ENCODE results near the gene CHN1.

Gene CHN1

GRCh38 chr2:174791020-174791419, 214.2 kb downstream of the CHN1 start:
- no peak for TF ChIP-seq CTCF (IDR thresholded peaks at IDR 0.05; ENCODE audit: control insufficient read depth, extremely low read depth, insufficient read depth)
- no peak for DNase-seq (ENCODE audit: low read depth)
- H3K4me3 ChIP-seq (ENCODE audit: low read depth, low read length): no peak overlapping the region

GRCh38 chr2:174789001-174789400, 216.2 kb downstream of the CHN1 start:
- DNase-seq (ENCODE audit: low read depth): no peak
- no peak for TF ChIP-seq CTCF (IDR thresholded peaks at IDR 0.05; ENCODE audit: control insufficient read depth, extremely low read depth, insufficient read depth)
- H3K4me3 ChIP-seq (ENCODE audit: low read depth, low read length): no peak overlapping the region

- no peak for TF ChIP-seq CTCF (IDR thresholded peaks at IDR 0.05; ENCODE audit: control insufficient read depth, extremely low read depth, insufficient read depth)
- H3K4me3 ChIP-seq (ENCODE audit: low read depth, low read length): no peak overlapping the region
- DNase-seq (ENCODE audit: low read depth): no peak
These were observed 216.8 kb downstream of the CHN1 start for GRCh38 chr2:174788291-174788929.

- no peak overlapping the region for H3K4me3 ChIP-seq (ENCODE audit: low read depth, low read length)
- TF ChIP-seq CTCF (IDR thresholded peaks at IDR 0.05; ENCODE audit: control insufficient read depth, extremely low read depth, insufficient read depth): no peak
- no peak for DNase-seq (ENCODE audit: low read depth)
These were observed 217.5 kb downstream of the CHN1 start for GRCh38 chr2:174787487-174788205.

GRCh38 chr2:174786066-174786725, 219.0 kb downstream of the CHN1 start:
- no peak for DNase-seq (ENCODE audit: low read depth)
- no peak overlapping the region for H3K4me3 ChIP-seq (ENCODE audit: low read depth, low read length)
- no peak for TF ChIP-seq CTCF (IDR thresholded peaks at IDR 0.05; ENCODE audit: control insufficient read depth, extremely low read depth, insufficient read depth)

- DNase-seq (ENCODE audit: low read depth): no peak
- TF ChIP-seq CTCF (IDR thresholded peaks at IDR 0.05; ENCODE audit: control insufficient read depth, extremely low read depth, insufficient read depth): no peak
- H3K4me3 ChIP-seq (ENCODE audit: low read depth, low read length): no peak overlapping the region
These were observed 219.7 kb downstream of the CHN1 start for GRCh38 chr2:174785481-174785880.
